Vagina (tissue), 2 donors: ENCODE results near the gene CD160. TPM values are rescaled to one million over a fixed set of nuclear protein-coding genes. Genes with fewer than 3 reads are reported as not detected.

Experiments
- DNase-seq, 2 donors: peaks; one replicate each; pipeline ENCODE4 v3.0.0-alpha.2; 2017; ENCODE audit errors: extremely low spot score in 2 of 2
- H3K27ac ChIP-seq: fragments of 200-600 bp; sonication (generic); one replicate; pipeline ENCODE4 v1.5.1; 2019
- H3K27me3 ChIP-seq: fragments of 200-600 bp; sonication (generic); one replicate; pipeline ENCODE4 v1.5.1; 2019
- H3K36me3 ChIP-seq, 2 donors: fragments of 200-600 bp; sonication (generic); one replicate each; pipeline ENCODE4 v1.5.1; 2017 to 2019
- H3K4me1 ChIP-seq: fragments of 200-600 bp; sonication (generic); one replicate; pipeline ENCODE4 v1.5.1; 2019
- H3K4me3 ChIP-seq, 2 donors: fragments of 200-600 bp; sonication (generic); 1 replicate in 1 of 2; 2 replicates in 1 of 2; pipeline ENCODE4 v1.5.1; 2016 to 2019
- H3K9me3 ChIP-seq: fragments of 200-600 bp; sonication (generic); one replicate; pipeline ENCODE4 v1.5.1; 2019
- POLR2A ChIP-seq, 2 donors: fragments of 450-650 bp; IDR thresholded peaks; one replicate each; pipeline ENCODE4 v1.6.1; 2017; ENCODE audit warnings: antibody characterized with exemption in 2 of 2, mild to moderate bottlenecking in 2 of 2, moderate library complexity in 2 of 2
- POLR2AphosphoS5 ChIP-seq, 2 donors: sonication (generic); formaldehyde crosslinking; IDR thresholded peaks; one replicate each; pipeline ENCODE4 v1.9.0; 2017; ENCODE audit warnings: antibody characterized with exemption in 2 of 2, mild to moderate bottlenecking in 2 of 2, low read depth in 1 of 2; ENCODE audit not compliant: insufficient read depth in 1 of 2
- intact Hi-C: fragments of 100-400 bp; cut with DNase I; formaldehyde crosslinking; loops from one replicate; pipeline ENCODE4 v1.15.1; 2023
- total RNA-seq: library from RNA; depleted of rRNA; stranded (reverse); fragments of >200 nt; gene quantifications from one replicate; pipeline ENCODE4 v1.2.3, GENCODE V29; 2016
- TF ChIP-seq, protein P1 (sequence below), 3 experiments: fragments of 450-650 bp in 2 of 3; fragments of 200-600 bp in 1 of 3; sonication (generic) in 1 of 3; IDR thresholded peaks; one replicate each; pipeline ENCODE4 v1.5.1; 2017 to 2019; ENCODE audit warnings: antibody characterized with exemption in 3 of 3, mild to moderate bottlenecking in 2 of 3, moderate library complexity in 2 of 3

The CD160 gene
- total RNA-seq, 1 donor from 2014 or later: 0.49 TPM

DNA sequence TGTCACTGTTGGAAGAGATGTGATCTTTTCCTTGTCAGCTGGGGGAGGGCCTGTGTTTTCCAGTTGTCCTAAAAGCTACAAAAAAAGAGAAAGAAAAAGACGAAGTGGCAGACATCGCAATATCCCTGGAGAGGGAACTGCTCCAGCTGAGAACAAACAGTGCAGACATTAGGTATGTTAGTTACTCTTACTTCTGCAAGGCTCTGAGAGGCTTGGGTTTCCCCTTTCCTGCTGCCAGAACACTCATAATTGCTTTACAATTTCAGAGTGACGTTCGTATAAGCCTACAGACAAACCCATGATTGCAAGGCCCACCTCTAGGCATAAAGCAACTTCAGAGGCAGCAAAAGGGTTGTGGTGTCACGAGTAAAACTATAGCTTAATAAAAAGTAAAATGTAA, 31.1 kb downstream of the CD160 start:
- DNase-seq: no peak
- intact Hi-C loops: no loop called here
- H3K9me3 ChIP-seq: no peaks in the 10 kb centered on the region
- H3K36me3 ChIP-seq: peaks cover 0 to 38% of the 10 kb centered on the region in 2 donors
- no peaks in the 10 kb centered on the region for H3K27me3 ChIP-seq
- no peak overlapping the region for H3K27ac ChIP-seq
- peaks cover 6% of the 10 kb centered on the region for H3K4me1 ChIP-seq
- H3K4me3 ChIP-seq: no peak overlapping the region
- no peak for TF ChIP-seq POLR2AphosphoS5 (IDR thresholded peaks at IDR 0.05; ENCODE audit: insufficient read depth in 1 of 2, low read depth in 1 of 2)
- TF ChIP-seq, protein P1, sequence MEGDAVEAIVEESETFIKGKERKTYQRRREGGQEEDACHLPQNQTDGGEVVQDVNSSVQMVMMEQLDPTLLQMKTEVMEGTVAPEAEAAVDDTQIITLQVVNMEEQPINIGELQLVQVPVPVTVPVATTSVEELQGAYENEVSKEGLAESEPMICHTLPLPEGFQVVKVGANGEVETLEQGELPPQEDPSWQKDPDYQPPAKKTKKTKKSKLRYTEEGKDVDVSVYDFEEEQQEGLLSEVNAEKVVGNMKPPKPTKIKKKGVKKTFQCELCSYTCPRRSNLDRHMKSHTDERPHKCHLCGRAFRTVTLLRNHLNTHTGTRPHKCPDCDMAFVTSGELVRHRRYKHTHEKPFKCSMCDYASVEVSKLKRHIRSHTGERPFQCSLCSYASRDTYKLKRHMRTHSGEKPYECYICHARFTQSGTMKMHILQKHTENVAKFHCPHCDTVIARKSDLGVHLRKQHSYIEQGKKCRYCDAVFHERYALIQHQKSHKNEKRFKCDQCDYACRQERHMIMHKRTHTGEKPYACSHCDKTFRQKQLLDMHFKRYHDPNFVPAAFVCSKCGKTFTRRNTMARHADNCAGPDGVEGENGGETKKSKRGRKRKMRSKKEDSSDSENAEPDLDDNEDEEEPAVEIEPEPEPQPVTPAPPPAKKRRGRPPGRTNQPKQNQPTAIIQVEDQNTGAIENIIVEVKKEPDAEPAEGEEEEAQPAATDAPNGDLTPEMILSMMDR (IDR thresholded peaks at IDR 0.05): no peak
- TF ChIP-seq POLR2A (IDR thresholded peaks at IDR 0.05): no peak

DNA sequence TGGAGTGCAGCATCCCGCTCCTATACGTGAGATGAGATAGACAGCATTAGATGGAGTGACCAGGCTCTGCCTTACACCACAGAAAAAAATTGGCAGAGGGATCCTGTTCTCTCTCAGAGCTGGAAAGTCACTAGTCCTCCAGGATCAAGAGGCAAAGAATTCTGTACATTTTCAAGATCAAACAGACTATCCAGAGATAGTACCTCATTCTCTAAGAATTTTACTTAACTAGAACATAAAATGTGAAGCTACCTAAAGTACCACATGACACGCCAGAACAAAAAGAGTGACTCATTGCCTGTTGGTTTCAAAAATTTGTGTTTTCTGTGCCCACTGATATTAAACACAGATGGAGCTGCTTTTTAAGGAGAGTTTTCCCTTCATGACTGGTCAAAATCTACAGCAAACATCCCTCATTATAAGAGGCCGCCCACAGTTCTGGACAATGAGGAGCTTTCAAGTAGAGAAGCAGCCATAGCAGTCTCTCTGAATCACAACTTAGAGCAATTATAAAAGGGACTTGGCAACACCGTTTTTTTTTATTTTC, 32.3 kb downstream of the CD160 start:
- no peak for DNase-seq
- intact Hi-C loops: no loop called here
- peaks cover 0 to 29% of the 10 kb centered on the region in 2 donors for H3K36me3 ChIP-seq

DNA sequence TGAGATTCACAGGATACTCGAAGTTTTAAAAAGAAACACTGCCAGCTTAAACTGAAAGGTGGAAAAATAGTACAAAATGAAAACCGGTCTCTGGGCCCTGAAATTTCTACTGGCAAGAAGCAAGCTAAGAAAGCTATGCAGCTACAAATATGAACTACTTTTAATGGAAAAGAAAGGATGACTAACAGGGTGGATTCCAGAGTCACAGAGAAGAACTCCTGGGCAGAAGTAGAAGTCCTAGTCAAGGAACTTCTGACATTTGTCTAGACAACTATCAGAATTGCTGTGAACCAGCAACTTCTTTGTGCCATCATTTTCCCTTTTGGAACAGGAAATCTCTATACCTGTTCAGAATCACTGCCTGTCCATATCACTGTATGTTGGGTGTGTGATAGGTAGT, 38.1 kb downstream of the CD160 start:
- intact Hi-C loops: no loop called here
- DNase-seq: no peak
- H3K36me3 ChIP-seq: peaks cover 0 to 22% of the 10 kb centered on the region in 2 donors
- no peak overlapping the region for H3K4me3 ChIP-seq
- H3K9me3 ChIP-seq: no peaks in the 10 kb centered on the region
- H3K4me1 ChIP-seq: peaks cover 5% of the 10 kb centered on the region
- no peak overlapping the region for H3K27ac ChIP-seq
- no peaks in the 10 kb centered on the region for H3K27me3 ChIP-seq
- TF ChIP-seq POLR2A (IDR thresholded peaks at IDR 0.05): no peak
- TF ChIP-seq POLR2AphosphoS5 (IDR thresholded peaks at IDR 0.05; ENCODE audit: insufficient read depth in 1 of 2, low read depth in 1 of 2): no peak
- TF ChIP-seq, protein P1 (IDR thresholded peaks at IDR 0.05): no peak

More for the DNA sequence above, 32.3 kb downstream of the CD160 start:
- TF ChIP-seq, protein P1 (IDR thresholded peaks at IDR 0.05): no peak
- TF ChIP-seq POLR2AphosphoS5 (IDR thresholded peaks at IDR 0.05; ENCODE audit: insufficient read depth in 1 of 2, low read depth in 1 of 2) (no peak), POLR2A (IDR thresholded peaks at IDR 0.05) (no peak)
- Histone ChIP-seq H3K4me3 (no peak overlapping the region), H3K9me3 (no peaks in the 10 kb centered on the region), H3K4me1 (peaks cover 6% of the 10 kb centered on the region), H3K27me3 (no peaks in the 10 kb centered on the region), H3K27ac (peak overlapping the region; percentile 51)

DNA sequence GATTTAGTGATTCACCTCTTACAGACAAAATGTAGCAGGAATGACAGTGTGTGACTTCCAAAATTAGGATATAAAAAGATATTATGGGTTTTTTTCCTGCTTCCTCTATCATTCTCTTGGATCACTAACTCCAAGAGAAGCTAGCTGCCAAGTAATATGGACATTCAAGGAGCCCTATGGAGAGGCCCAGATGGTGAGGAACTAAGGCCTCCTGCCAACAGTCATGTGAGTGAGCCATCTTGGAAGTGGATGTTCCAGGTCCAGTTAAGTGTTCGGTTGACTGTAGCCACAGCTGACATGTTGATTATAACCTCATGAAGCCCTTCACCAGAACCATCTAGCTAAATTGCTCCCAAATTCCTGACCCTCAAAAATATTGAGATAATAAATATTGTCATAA, 38.8 kb downstream of the CD160 start:
- intact Hi-C loops: no loop called here
- Histone ChIP-seq H3K9me3 (no peaks in the 10 kb centered on the region), H3K27me3 (no peaks in the 10 kb centered on the region), H3K36me3 (peaks cover 0 to 15% of the 10 kb centered on the region in 2 donors), H3K27ac (no peak overlapping the region), H3K4me1 (no peaks in the 10 kb centered on the region), H3K4me3 (no peak overlapping the region)
- no peak for DNase-seq
- TF ChIP-seq POLR2AphosphoS5 (IDR thresholded peaks at IDR 0.05; ENCODE audit: insufficient read depth in 1 of 2, low read depth in 1 of 2) (no peak), POLR2A (IDR thresholded peaks at IDR 0.05) (no peak)
- TF ChIP-seq, protein P1 (IDR thresholded peaks at IDR 0.05): no peak

DNA sequence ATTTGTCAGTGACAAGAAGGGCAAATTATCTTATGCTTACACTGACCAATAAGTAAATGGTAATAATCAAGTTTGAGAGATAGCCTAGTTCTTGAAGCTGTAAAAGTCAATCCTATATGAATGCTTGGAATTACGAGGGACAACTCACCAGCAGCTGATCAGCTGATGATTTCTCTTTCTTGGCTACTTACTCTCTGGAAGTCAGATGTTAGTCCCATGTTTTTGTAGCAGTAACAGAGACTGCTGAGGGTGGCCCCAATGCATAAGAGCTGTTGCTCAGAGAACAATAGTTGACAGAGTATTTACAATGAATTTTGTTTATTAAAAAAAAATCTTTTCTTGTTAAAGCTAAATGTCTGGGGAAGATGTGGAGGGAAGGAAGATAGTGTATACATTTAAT, 39.3 kb downstream of the CD160 start:
- Histone ChIP-seq H3K27me3 (no peaks in the 10 kb centered on the region), H3K9me3 (no peaks in the 10 kb centered on the region), H3K4me1 (no peaks in the 10 kb centered on the region), H3K27ac (no peak overlapping the region), H3K4me3 (no peak overlapping the region), H3K36me3 (peaks cover 0 to 15% of the 10 kb centered on the region in 2 donors)
- TF ChIP-seq POLR2A (IDR thresholded peaks at IDR 0.05): no peak
- TF ChIP-seq, protein P1 (IDR thresholded peaks at IDR 0.05): no peak
- TF ChIP-seq POLR2AphosphoS5 (IDR thresholded peaks at IDR 0.05; ENCODE audit: insufficient read depth in 1 of 2, low read depth in 1 of 2): no peak
- no peak for DNase-seq
- intact Hi-C loops: no loop called here
